H1 (cell line): ENCODE data around the gene HLA-DPA1. TPM values are rescaled to one million over a fixed set of nuclear protein-coding genes. Genes with fewer than 3 reads are reported as not detected.
A peak's percentile ranks its signal among the peaks of the same experiment; 100 is the strongest.
"Not testable (repeated sequence)": the region's sequence is repeated elsewhere in the genome, so short reads cannot be mapped to it uniquely, and the experiment has no call there.

Experiments
- CTCF ChIA-PET: fragments of 300-600 bp; sonication (Branson Sonifier 250); formaldehyde crosslinking; loops from one replicate; lab custom pipeline; 2021; ENCODE audit not compliant: partially characterized antibody; lab: Charles Lee
- POLR2A ChIA-PET: fragments of 300-600 bp; sonication (Branson Sonifier 250); formaldehyde crosslinking; loops from one replicate; lab custom pipeline; 2021; ENCODE audit warnings: inconsistent platforms; ENCODE audit not compliant: partially characterized antibody; lab: Charles Lee
- DNase-seq, 2 experiments: peaks; one replicate each; pipeline versions ENCODE4 v3.0.0 to v3.0.0-alpha.2; 2010 to 2022; ENCODE audit warnings: low spot score in 2 of 2, low read depth in 1 of 2, mixed read lengths in 1 of 2
- FAIRE-seq: peaks from 2 replicates; lab custom pipeline; 2011; peaks lifted over from hg19 to GRCh38; lab: Jason Lieb, UNC
- H2AFZ ChIP-seq: 2 replicates; pipeline ENCODE4 v1.8.1; 2012; ENCODE audit warnings: low read length, inconsistent platforms
- H2AK5ac ChIP-seq: 2 replicates; pipeline ENCODE4 v1.6.1; 2013; ENCODE audit warnings: low read depth, low read length
- H2BK120ac ChIP-seq: replicated peaks from 2 replicates; pipeline ENCODE3; 2013; ENCODE audit warnings: low read depth, low read length, inconsistent platforms
- H2BK12ac ChIP-seq: 2 replicates; pipeline ENCODE4 v1.6.1; 2013; ENCODE audit warnings: low read depth, low read length
- H2BK15ac ChIP-seq: 2 replicates; pipeline ENCODE4 v1.6.1; 2013; ENCODE audit warnings: low read length
- H2BK20ac ChIP-seq: 2 replicates; pipeline ENCODE4 v1.6.1; 2013; ENCODE audit warnings: low read length
- H2BK5ac ChIP-seq: 2 replicates; pipeline ENCODE4 v1.6.1; 2013; ENCODE audit warnings: low read depth, low read length
- H3K14ac ChIP-seq: 2 replicates; pipeline ENCODE4 v1.6.1; 2013; ENCODE audit warnings: inconsistent platforms; ENCODE audit not compliant: insufficient read length
- H3K18ac ChIP-seq: 2 replicates; pipeline ENCODE4 v1.6.1; 2013; ENCODE audit warnings: low read length; ENCODE audit errors: extremely low read depth
- H3K23ac ChIP-seq: 2 replicates; pipeline ENCODE4 v1.6.1; 2013; ENCODE audit warnings: inconsistent platforms; ENCODE audit not compliant: insufficient read length
- H3K23me2 ChIP-seq: 2 replicates; pipeline ENCODE4 v1.6.1; 2013; ENCODE audit warnings: low read depth, low read length
- H3K27ac ChIP-seq: 2 replicates; pipeline ENCODE4 v1.6.1; 2011; ENCODE audit warnings: low read depth, low read length, inconsistent platforms
- H3K27me3 ChIP-seq, 4 experiments: replicated peaks in 1 of 4; 1 replicate in 1 of 4; 2 replicates in 3 of 4; pipeline versions ENCODE4 v1.6.1 to v1.8.1; 2011 to 2013; ENCODE audit warnings: low read length in 3 of 4, mild to moderate bottlenecking in 3 of 4, inconsistent platforms in 2 of 4, mixed read lengths in 2 of 4, moderate library complexity in 1 of 4; ENCODE audit not compliant: control insufficient read depth in 3 of 4, insufficient read depth in 3 of 4; ENCODE audit errors: extremely low read depth in 1 of 4
- H3K36me3 ChIP-seq, 4 experiments: 2 replicates each; pipeline versions ENCODE4 v1.6.1 to v1.8.1; 2011 to 2013; ENCODE audit warnings: mild to moderate bottlenecking in 4 of 4, low read length in 3 of 4, moderate library complexity in 2 of 4, control low read depth in 1 of 4, inconsistent platforms in 1 of 4; ENCODE audit not compliant: insufficient read depth in 4 of 4, control insufficient read depth in 2 of 4
- H3K4ac ChIP-seq: replicated peaks from 2 replicates; pipeline ENCODE3; 2013; ENCODE audit warnings: low read length, low read depth, mixed read lengths, inconsistent platforms; ENCODE audit not compliant: insufficient read length
- H3K4me1 ChIP-seq, 4 experiments: replicated peaks in 1 of 4; 1 replicate in 1 of 4; 2 replicates in 3 of 4; pipeline versions ENCODE4 v1.6.1 to v1.8.1; 2011 to 2013; ENCODE audit warnings: low read length in 3 of 4, inconsistent platforms in 2 of 4, mixed read lengths in 1 of 4; ENCODE audit not compliant: insufficient read depth in 4 of 4, control insufficient read depth in 3 of 4
- H3K4me2 ChIP-seq, 2 experiments: 2 replicates each; pipeline versions ENCODE4 v1.6.1 to v1.8.1; 2011 to 2013; ENCODE audit warnings: low read depth in 2 of 2, low read length in 2 of 2, control low read depth in 1 of 2, inconsistent platforms in 1 of 2, mild to moderate bottlenecking in 1 of 2; ENCODE audit not compliant: insufficient read depth in 1 of 2
- H3K4me3 ChIP-seq, 4 experiments: fragments of 200-600, 300-600 bp in 1 of 4; sonication (generic), shearing (Covaris generic), sonication (Bioruptor Twin) in 1 of 4; 2 replicates each; pipeline versions ENCODE4 v1.5.1 to v1.8.1; 2011 to 2016; ENCODE audit warnings: low read length in 4 of 4, low read depth in 3 of 4, control low read depth in 2 of 4, inconsistent platforms in 2 of 4, mild to moderate bottlenecking in 2 of 4, mixed read lengths in 1 of 4, moderate library complexity in 1 of 4; ENCODE audit not compliant: insufficient read depth in 2 of 4; ENCODE audit errors: extremely low read depth in 1 of 4
- H3K56ac ChIP-seq: replicated peaks from 2 replicates; pipeline ENCODE3; 2013; ENCODE audit warnings: low read depth, mild to moderate bottlenecking, mixed read lengths, low read length, inconsistent platforms; ENCODE audit not compliant: insufficient read length
- H3K79me1 ChIP-seq: 2 replicates; pipeline ENCODE4 v1.6.1; 2013; ENCODE audit warnings: low read depth, low read length, control low read depth
- H3K79me2 ChIP-seq, 2 experiments: 2 replicates each; pipeline versions ENCODE4 v1.6.1 to v1.8.1; 2012 to 2013; ENCODE audit warnings: low read length in 2 of 2, mild to moderate bottlenecking in 2 of 2, inconsistent platforms in 1 of 2; ENCODE audit not compliant: insufficient read depth in 2 of 2, control insufficient read depth in 1 of 2
- H3K9ac ChIP-seq, 4 experiments: replicated peaks in 1 of 4; 1 replicate in 1 of 4; 2 replicates in 3 of 4; pipeline versions ENCODE4 v1.6.1 to v1.8.1; 2011 to 2013; ENCODE audit warnings: low read depth in 3 of 4, low read length in 3 of 4, control low read depth in 2 of 4, mild to moderate bottlenecking in 2 of 4, moderate library complexity in 2 of 4, inconsistent platforms in 1 of 4; ENCODE audit errors: extremely low read depth in 1 of 4
- H3K9me3 ChIP-seq, 2 experiments: 2 replicates each; pipeline versions ENCODE4 v1.6.1 to v1.8.1; 2012 to 2013; ENCODE audit warnings: mild to moderate bottlenecking in 2 of 2, moderate library complexity in 2 of 2, control low read depth in 1 of 2, inconsistent platforms in 1 of 2, low read depth in 1 of 2, low read length in 1 of 2, mixed read lengths in 1 of 2; ENCODE audit not compliant: insufficient read depth in 2 of 2
- H4K20me1 ChIP-seq, 2 experiments: replicated peaks in 1 of 2; 2 replicates each; pipeline versions ENCODE3 to v1.8.1; 2011 to 2013; ENCODE audit warnings: inconsistent platforms in 2 of 2, low read length in 2 of 2, mild to moderate bottlenecking in 1 of 2; ENCODE audit not compliant: insufficient read depth in 2 of 2, control insufficient read depth in 1 of 2
- H4K5ac ChIP-seq: 2 replicates; pipeline ENCODE4 v1.6.1; 2013; ENCODE audit warnings: low read length, low read depth, mixed read lengths, inconsistent platforms; ENCODE audit not compliant: insufficient read length
- H4K8ac ChIP-seq: 2 replicates; pipeline ENCODE4 v1.8.0; 2013; ENCODE audit warnings: mild to moderate bottlenecking, moderate library complexity, low read length, inconsistent platforms; ENCODE audit not compliant: insufficient read depth; ENCODE audit errors: extremely low read depth
- H4K91ac ChIP-seq: replicated peaks from 2 replicates; pipeline ENCODE3; 2013; ENCODE audit warnings: low read length, mixed read lengths, inconsistent platforms; ENCODE audit not compliant: insufficient read length
- EP300 ChIP-seq, 2 experiments: IDR thresholded peaks; 1 replicate in 1 of 2; 2 replicates in 1 of 2; pipeline ENCODE4 v1.6.1; 2011 to 2012; ENCODE audit warnings: low read depth in 2 of 2, low read length in 2 of 2, mild to moderate bottlenecking in 2 of 2, borderline replicate concordance in 1 of 2, inconsistent platforms in 1 of 2, moderate library complexity in 1 of 2
- HDAC2 ChIP-seq, 2 experiments: fragments of 300-600 bp in 1 of 2; sonication (generic) in 1 of 2; IDR thresholded peaks; 2 replicates each; pipeline ENCODE4 v1.6.1; 2011 to 2012; ENCODE audit warnings: low read depth in 2 of 2, low read length in 2 of 2, mild to moderate bottlenecking in 2 of 2, moderate library complexity in 2 of 2, borderline replicate concordance in 1 of 2, inconsistent platforms in 1 of 2
- TCF12 ChIP-seq: IDR thresholded peaks from 2 replicates; pipeline ENCODE4 v1.6.1; 2011; ENCODE audit warnings: low read depth, mild to moderate bottlenecking, low read length
- TEAD4 ChIP-seq: IDR thresholded peaks from 2 replicates; pipeline ENCODE4 v1.6.1; 2012; ENCODE audit warnings: low read depth, low read length, inconsistent platforms, mixed read lengths
- WGBS, 2 experiments: shearing (Covaris generic) in 1 of 2; methylation state at CpG; one replicate each; pipeline versions ENCODE4 v1.1.6 to v1.1.7; 2013 to 2015; ENCODE audit warnings: low lambda C conversion rate in 2 of 2, mixed read lengths in 2 of 2, inconsistent platforms in 1 of 2, low coverage in 1 of 2, missing lambda C conversion rate in 1 of 2; ENCODE audit not compliant: insufficient replicate concordance in 2 of 2, insufficient coverage in 1 of 2, insufficient read length in 1 of 2; ENCODE audit errors: extremely low coverage in 1 of 2, missing lambda C conversion rate in 1 of 2; 5-methylcytosine and 5-hydroxymethylcytosine counted together
- polyA plus RNA-seq, 7 experiments: library from polyadenylated mRNA; depleted of rRNA in 3 of 7; stranded (reverse) in 5 of 7; unstranded in 2 of 7; fragments of >200 nt in 5 of 7; fragments of 200-250 nt in 2 of 7; gene quantifications; 1 replicate in 5 of 7; 2 replicates in 1 of 7; 4 replicates in 1 of 7; pipeline versions ENCODE4 v1.2.1 to v1.2.3, GENCODE V29; 2011 to 2013; ENCODE audit warnings: missing spikeins in 2 of 7, mixed read lengths in 2 of 7
- total RNA-seq: library from RNA; stranded (reverse); fragmentation: NEBNext Ultra II Directional; extraction: Animal tissue kit (Norgen Biotek cat#: 25700); gene quantifications from 2 replicates; pipeline ENCODE4 v1.2.1, GENCODE V29; 2021

Gene HLA-DPA1
- total and polyA plus RNA-seq, 2 of the 8 experiments (the other 6 are each of a cell fraction or from before 2014, with no cell fraction given) = 6.2 to 13.1 TPM

- H3K4me3 ChIP-seq, H4K8ac ChIP-seq, H4K20me1 ChIP-seq: not testable (repeated sequence)
Observed at GRCh38 chr6:33101121-33101737, 27.8 kb upstream of the HLA-DPA1 start.

More at GRCh38 chr6:33101121-33101737, 27.8 kb upstream of the HLA-DPA1 start:
- peak in 1 of 2 experiments; percentile 66 for DNase-seq
- H3K36me3 ChIP-seq, H3K79me2 ChIP-seq, H4K91ac ChIP-seq, H2BK120ac ChIP-seq, H2BK20ac ChIP-seq, H3K9ac ChIP-seq, FAIRE-seq, H3K27ac ChIP-seq, H3K56ac ChIP-seq, H3K4me2 ChIP-seq, H3K18ac ChIP-seq, H3K4me1 ChIP-seq, H4K5ac ChIP-seq, H2BK15ac ChIP-seq, H3K23ac ChIP-seq, H3K23me2 ChIP-seq, H3K4ac ChIP-seq, H2BK12ac ChIP-seq, H3K79me1 ChIP-seq, H2AFZ ChIP-seq, H3K9me3 ChIP-seq, H3K14ac ChIP-seq, H3K27me3 ChIP-seq, H2AK5ac ChIP-seq, H2BK5ac ChIP-seq: not testable (repeated sequence)
- 91% methylated on average over 5 of the region's 5 CpGs; no CpG with 5 or more reads in 1 of the 2 experiments for WGBS, 2 experiments
- TF ChIP-seq TEAD4 (peak; percentile 54; the same call in 1 of the 2 replicates), TCF12 (peak; percentile 58; the same call in 1 of the 2 replicates), HDAC2 (IDR thresholded peaks at IDR 0.05; ENCODE audit: borderline replicate concordance in 1 of 2, low read depth in 2 of 2, low read length in 2 of 2) (0 out of 4 replicates have a peak, but pooled peaks of 1 of the 2 experiments have one; percentile 36), EP300 (IDR thresholded peaks at IDR 0.05; ENCODE audit: borderline replicate concordance in 1 of 2, low read depth in 2 of 2, low read length in 2 of 2) (peak in 1 of 2 experiments; percentile 96; a peak in 1 of 3 replicates)
- CTCF ChIA-PET = interaction anchor here (2.4 kb wide), 1 partner anchor 11 kb away, joined by 5 read pairs; no protein-coding TSS in a partner anchor
- POLR2A ChIA-PET = interaction anchor here (1.1 to 1.6 kb wide), 2 partner anchors 35 to 129 kb away, joined by 3 to 5 read pairs; no protein-coding TSS in a partner anchor
